Measurements from ENCODE around the gene HEYL. TPM values are rescaled to one million over a fixed set of nuclear protein-coding genes. Genes with fewer than 3 reads are reported as not detected.

Gene HEYL
- total and polyA plus RNA-seq, 2 of the 8 experiments (the other 6 are each of a cell fraction or from before 2014, with no cell fraction given), result 1.8 to 3.1 TPM

DNA sequence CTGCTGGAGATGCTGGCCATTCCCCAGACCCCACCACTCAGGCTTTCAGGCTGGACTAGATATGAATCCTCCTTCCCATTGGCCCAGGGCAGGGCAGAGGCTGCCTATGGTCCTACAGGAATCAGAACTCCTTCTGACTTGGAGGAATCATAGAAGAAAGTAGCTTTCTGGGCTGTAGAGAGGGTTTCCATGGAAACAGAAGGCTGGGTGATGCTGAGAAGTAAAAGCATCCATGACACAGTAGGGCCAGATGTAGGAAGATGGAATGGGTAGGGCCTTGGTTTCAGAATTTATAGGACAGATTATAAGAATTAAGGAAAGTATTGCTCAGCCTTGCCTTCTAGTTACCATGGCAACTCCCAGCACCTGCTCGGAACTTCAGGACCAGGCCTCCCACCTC, 23.4 kb upstream of the HEYL start (continued):
- TF ChIP-seq HDAC6 (IDR thresholded peaks at IDR 0.05; ENCODE audit: low read depth, low read length) (no peak), TAF1 (IDR thresholded peaks at IDR 0.05; ENCODE audit: low read depth, low read length) (no peak), SRF (IDR thresholded peaks at IDR 0.05; ENCODE audit: low read depth, low read length) (no peak), POU5F1 (IDR thresholded peaks at IDR 0.05; ENCODE audit: low read depth, low read length) (no peak), SIRT6 (IDR thresholded peaks at IDR 0.05; ENCODE audit: low read length) (no peak), BACH1 (IDR thresholded peaks at IDR 0.05; ENCODE audit: low read length) (no peak), CBX8 (IDR thresholded peaks at IDR 0.05; ENCODE audit: borderline replicate concordance, low read depth, low read length) (no peak), NANOG (IDR thresholded peaks at IDR 0.05; ENCODE audit: insufficient read depth, low read depth, low read length, poor library complexity, severe bottlenecking) (no peak), TCF12 (IDR thresholded peaks at IDR 0.05; ENCODE audit: low read depth, low read length) (no peak)
